Activated CD8-positive, alpha-beta memory T cell treated with anti-CD3 and anti-CD28 coated beads, Interleukin-2, amount 50 U/mL, for 4 hours (primary cell): ENCODE results near the gene COX4I2.
"Not testable (repeated sequence)": the region's sequence is repeated elsewhere in the genome, so short reads cannot be mapped to it uniquely, and the experiment has no call there.

Experiments
- DNase-seq: peaks from one replicate; pipeline ENCODE4 v3.0.0-alpha.2; 2020

The COX4I2 gene

GRCh38 chr20:31661625-31662371 lies 24.1 kb downstream of the COX4I2 start:
- peak; percentile 80 for DNase-seq

- DNase-seq: no peak
Observed at GRCh38 chr20:31662372-31662854, 24.7 kb downstream of the COX4I2 start.

DNA sequence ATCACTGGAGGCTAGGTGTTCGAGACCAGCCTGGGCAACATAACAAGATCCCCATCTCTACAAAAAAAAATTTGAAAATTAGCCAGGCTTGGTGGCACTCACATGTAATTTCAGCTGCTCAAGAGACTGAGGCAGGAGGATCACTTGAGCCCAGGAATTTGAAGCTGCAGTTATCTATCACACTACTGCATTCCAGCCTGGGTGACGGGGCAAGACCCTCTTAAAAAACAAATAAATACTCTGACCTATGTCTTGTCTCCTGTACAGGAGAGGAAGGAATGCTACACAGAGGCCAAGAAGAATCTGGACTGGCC lies 25.8 kb downstream of the COX4I2 start:
- DNase-seq: no peak

DNA sequence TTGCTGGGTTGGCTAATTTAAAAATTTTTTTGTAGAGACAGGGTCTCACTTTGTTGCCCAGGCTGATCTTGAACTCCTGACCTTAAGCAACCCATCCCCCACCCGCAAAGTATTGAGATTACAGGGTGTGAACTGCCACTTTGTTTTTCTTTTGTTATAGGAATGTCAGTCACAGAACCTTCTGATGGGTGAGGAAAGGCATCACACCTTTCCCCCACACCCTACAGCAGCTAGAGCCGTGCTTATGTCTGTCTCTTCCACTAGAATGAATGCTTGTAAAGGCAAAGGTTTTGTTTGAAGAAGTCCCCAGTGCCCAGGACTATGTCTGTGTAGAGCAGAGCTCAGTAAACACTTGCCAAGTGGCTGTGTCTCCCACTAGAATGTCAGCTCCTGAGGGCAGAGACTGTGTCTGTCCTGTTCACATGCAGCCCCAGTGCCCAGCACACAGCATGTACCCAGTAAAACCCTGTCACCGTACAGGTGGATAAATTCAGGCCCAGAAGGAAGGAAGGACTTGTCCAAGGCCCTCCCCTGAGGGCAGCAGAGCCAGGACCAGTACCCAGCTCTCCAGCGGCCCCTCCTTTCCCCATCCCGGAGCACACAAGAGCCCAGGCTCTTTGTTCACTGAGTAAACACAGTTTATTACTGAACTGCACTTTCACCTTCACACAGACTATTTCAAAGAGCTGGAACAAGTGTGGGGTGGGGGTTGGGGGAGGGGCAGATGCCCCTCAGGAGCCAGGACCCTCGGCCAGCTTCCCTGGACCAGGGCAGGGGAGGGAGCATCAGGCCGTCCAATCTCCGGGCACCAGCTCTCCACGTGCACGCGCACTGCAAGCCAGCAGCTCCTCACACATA lies 26.4 kb downstream of the COX4I2 start:
- no peak for DNase-seq

GRCh38 chr20:31664696-31665354 lies 27.1 kb downstream of the COX4I2 start:
- no peak for DNase-seq

- no peak for DNase-seq
Observed at GRCh38 chr20:31665753-31666152, 28.0 kb downstream of the COX4I2 start.

GRCh38 chr20:31666258-31667042 lies 28.7 kb downstream of the COX4I2 start:
- no peak for DNase-seq

DNA sequence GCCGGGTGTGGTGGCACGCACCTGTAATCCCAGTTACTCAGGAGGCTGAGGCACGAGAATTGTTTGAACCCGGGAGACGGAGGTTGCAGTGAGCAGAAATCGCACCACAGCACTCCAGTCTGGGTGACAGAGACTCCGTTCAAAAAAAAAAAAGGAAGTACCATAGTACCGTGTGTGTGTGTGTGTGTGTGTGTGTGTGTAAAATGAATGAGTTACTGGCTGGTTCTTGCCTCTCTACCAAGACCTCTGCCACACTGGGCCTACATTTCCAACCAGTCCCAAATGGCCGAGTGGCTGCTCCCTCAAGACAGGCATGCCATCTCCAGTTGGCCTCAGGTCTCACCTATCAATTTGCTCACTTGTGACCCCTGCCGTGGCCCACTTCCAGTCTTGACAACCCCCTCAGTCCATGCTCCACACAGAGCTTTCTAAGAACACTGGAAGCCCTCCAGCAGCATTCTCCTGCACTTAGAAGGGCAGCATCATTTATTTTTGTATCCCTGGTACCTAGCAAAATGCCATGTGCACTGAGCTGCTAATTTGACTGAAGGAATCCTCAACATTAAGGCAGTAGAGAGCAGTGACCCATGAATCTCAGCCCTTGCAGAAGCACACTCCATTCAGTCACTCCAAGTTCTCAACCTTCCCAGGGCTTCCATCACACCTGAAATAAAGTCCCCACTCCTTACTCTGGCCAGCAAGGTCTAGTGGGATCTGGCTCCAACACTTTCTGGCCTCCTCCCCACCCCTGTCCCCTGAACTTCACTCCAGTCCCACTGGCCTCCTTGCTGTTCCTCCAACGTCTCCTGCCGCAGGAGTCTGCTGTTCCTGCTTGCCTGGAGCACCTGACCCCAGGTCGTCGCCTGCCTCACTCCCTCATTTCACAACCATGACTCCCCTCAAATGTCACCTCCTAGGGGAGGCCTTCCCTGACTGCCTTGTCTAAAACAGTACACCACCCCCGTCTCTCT lies 29.9 kb downstream of the COX4I2 start:
- no peak for DNase-seq

DNA sequence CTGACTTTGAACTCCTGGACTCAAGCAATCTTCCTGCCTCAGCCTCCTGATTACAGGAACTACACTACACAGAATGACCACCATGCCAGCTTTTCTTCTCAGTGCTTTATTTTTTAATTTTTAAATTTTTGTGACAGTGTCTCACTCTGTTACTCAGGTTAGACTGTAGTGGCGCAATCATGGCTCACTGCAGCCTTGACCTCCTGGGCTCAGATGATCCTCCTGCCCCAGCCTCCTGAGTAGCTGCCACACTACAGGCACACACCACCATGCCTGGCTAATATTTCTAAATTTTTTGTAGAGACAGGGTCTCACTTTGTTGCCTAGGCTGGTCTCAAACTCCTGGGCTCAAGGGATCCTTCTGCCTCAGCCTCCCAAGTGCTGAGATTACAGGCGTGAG lies 31.2 kb downstream of the COX4I2 start:
- DNase-seq: not testable (repeated sequence)

GRCh38 chr20:31669876-31670275 lies 32.2 kb downstream of the COX4I2 start:
- DNase-seq: no peak

DNA sequence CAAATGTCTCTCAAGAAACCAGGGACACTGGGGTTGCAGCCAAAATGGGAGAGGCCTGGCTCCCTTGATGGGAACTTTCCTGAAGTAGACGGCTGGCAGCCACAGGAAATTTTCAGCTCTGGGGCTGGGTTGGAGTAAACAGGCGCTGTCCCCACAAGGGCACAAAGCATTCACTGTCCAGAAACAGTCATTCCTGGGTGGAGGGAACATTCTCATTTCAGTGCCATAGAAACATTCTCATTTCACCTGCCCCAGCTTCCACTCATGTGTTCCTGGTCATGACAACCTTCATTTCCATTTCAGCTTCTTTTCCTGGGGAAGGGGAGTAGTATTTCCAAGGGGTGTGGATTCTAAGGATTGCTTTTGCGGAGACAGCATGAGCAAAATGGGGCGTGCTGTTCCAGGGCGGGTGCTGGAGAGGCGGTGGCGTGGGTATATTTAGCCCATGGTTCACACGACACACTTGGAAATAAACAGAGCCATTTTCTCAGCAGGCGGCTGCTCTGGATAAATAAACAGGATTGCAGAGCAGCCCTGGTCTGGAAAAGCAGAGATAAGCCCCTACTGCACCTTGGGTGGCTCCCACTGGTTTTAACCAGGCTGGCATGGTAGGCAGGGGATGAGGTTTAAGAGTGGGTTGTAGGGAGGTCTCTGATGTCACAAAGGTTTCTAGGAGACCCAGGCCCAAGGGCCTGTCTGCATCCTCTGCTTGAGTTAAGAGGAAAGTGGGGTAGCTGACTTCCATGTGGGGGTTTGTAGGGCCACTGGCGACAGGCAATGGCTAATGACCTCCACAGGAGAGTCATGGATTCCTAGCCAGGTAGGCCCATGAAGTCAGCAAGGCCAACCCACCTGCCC lies 32.9 kb downstream of the COX4I2 start:
- no peak for DNase-seq

GRCh38 chr20:31671324-31671723 lies 33.6 kb downstream of the COX4I2 start:
- DNase-seq: no peak

DNA sequence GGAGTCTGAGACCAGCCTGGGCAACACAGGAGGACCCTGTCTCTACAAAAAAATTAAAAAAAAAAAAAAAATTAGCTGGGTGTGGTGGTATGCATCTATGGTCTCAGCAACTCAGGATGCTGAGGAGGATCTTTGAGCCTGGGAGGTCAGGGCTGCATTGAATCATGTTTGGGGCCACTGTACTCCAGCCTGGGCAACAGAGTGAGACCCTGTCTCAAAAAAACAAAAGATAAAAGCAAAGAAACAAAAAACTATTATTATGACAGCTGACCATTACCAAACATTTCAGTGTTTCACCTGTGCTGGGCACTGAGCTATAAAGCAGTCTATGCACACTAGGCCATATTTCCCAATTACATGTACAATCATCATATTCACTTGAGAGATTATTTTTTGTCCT lies 35.7 kb downstream of the COX4I2 start:
- no peak for DNase-seq

DNA sequence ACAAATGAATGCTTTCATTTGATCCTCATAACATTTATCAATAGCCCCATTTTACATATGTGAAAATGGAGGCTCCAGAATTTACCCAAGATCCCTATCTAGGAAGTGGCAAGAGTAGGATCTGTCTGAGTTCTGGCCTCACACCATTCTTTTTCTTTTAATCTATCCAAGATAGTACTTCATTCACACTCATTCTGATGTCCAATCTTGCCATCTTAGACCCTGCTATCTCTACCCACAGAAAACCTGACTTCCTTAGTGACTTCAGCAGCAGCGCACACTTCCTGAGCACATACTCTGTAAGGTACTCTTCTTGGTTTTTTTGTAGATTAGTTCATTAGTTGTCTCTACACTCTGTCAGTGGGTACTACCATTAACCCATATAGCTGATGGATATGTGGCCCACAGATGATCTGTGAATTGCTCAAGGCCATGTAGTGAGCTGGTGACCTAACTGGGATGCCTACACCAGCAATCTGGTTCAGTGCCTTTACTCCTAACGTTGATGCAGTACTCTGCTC lies 36.3 kb downstream of the COX4I2 start:
- DNase-seq: no peak

- peak; percentile 64 for DNase-seq
Observed at GRCh38 chr20:31674895-31675827, 37.4 kb downstream of the COX4I2 start.

DNA sequence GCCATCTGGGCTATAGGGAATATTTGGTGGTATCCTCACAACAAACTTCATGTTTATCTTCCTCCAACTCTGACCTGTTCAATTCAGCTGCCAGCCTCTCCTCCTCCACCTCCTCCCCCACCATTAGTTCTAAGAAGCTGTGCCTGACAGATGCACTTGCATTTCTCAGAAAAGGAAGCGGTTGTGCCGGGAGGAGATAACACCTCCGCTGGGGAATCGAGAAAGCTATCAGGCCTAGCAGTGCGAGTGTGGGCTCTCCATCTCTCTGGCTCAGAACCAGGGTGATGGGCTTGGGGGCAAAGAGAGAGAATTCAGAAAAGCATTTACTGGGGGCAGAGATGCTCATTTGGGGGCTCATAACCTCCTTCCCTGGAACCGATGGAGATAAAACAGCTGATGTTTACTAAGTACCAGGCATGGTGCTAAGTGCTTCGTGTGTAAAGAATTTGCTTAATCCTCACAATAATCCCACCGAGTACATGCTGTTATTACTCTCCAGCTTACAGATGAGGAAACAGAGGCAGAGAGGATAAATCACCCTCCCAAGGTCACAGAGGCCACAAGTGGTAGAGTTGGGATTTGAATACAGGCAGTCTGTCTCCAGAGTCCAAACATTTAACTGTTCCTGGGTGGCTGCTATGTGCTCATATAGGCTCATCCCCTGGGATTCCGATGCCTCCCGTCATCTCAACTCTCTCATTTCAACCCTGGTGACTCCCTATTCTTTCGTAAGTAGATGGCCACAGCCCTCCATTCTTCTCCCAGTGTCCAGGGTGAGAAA lies 38.3 kb downstream of the COX4I2 start:
- peak; percentile 55 for DNase-seq

DNA sequence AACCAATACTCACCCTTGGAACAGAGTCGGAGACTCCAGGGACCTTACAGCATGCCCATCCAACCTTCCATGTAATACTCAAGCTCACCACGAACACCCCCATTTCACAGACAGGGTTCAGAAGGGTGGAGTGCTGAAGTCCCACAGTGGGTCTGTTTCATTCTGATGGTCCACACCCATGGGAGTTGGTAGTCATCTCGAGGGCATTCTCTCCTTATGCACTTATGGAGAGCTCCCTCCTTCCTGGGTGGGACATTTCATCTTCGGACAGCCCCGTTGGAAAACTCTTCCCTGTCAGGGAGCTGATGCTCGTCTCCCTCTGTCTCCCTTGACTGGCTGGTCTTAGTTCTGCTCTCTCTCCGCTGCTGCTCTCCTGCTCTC lies 38.9 kb downstream of the COX4I2 start:
- no peak for DNase-seq

- no peak for DNase-seq
Observed at GRCh38 chr20:31677553-31678260, 40.0 kb downstream of the COX4I2 start.
